Putamen (tissue), 1 donor: ENCODE data around the gene MYOF.

Experiments used
- DNase-seq: peaks from one replicate; pipeline ENCODE4 v3.0.0-alpha.2; 2016; ENCODE audit warnings: low spot score

The MYOF gene

DNA sequence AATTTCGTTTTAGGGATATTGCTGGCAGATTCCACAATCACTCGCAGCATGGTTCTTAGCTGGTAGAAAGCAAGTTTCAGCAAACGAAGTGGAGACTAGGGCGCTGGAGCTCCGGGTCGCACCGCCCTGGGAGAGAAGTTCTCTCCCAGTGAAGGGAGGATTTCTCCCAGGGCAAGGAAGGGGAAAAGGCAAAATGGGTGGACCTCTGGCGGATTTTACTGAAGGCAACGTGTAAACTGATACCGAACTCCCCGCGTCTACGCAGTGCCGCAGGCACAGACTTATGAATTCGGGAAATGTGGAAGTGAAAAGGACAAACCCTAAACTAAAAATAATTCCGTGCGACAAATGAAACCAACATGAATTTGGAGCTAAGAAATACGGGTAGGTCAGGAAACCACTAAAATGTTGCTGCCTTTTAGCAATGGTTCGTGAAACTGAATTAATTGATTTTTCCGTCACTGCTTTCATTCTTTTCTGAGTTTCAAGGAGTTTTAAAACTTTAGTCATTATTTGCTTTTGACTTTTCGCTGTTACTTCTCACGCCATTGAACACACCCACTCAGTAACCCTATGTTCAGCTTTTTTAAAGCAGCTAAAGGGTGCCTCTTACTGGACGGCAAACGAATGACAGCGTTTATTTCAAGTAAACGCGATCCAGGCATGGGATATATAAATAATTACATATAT is at the start of gene MYOF:
Gene MYOF, minus strand, starts transcription at position 190 of the 690 bp plus-strand sequence. Its CDS starts 140 bp downstream, at position 50.
- DNase-seq, result peak; percentile 47

GRCh38 chr10:93518531-93518930 is 36.4 kb upstream of the MYOF start:
- no peak for DNase-seq

GRCh38 chr10:93516006-93516380 is 33.9 kb upstream of the MYOF start:
- no peak for DNase-seq

DNA sequence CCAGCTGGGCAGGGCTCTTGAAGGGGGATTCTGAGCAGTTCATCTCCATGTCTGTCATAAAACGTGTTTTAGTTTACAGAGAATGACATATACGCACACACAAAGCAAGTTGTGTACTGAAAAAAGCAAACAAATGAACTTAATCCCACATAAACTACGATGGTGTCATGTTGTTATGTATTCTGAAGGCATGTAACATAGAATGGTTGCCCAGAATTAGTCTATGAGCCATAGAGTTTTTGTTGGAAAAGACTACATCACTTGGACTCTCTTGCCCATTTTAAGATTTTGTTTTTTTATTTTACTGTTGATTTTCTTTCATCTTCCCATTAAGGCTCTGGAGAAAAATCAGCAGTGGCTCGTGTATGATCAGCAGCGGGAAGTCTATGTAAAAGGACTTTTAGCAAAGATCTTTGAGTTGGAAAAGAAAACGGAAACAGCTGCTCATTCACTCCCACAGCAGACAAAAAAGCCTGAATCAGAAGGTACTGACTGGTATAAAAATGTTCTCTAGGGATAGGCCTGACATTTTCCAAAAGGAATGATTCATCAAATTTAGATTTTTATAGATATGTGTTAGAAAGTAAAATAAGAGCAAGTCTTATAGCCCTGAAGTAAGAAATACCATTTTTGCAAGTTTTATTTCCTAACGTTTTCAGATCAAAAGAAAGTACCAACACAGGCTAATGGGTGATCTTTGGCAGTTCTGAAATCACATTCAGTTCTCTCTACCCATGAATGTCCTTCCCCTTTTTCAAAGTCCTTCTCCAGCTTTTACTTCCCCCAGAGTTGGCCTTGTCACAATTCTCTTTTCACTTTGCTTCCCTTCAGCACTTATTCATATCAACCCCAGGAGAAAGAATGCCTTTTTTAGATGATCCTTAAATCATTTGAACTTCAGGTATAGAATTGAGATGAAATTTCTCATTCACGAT is 33.2 kb upstream of the MYOF start:
- DNase-seq, result peak; percentile 53

- no peak for DNase-seq
These were observed 32.4 kb upstream of the MYOF start for GRCh38 chr10:93514521-93514920.

- no peak for DNase-seq
These were observed 31.0 kb upstream of the MYOF start for GRCh38 chr10:93513091-93513490.

- DNase-seq, result no peak
These were observed 30.4 kb upstream of the MYOF start for GRCh38 chr10:93512565-93512964.

DNA sequence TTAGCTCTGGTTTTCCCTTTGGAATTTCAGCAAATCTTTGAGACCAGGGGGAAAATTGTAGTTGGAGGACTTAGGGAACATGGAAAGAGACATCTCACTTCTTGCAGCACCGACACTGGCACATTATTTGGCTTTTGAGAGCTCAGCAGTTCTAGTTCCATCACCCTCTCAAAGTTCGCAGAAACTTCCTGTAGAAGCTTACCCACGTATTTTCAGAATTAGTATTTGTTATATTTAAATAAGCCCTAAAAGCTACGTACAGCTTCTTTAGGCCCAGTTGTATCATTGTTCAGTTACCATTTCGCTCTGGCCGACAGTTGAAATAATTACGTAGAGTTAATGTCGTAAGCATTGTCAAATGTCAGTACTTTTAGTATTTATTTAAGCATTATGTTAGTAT is 27.7 kb upstream of the MYOF start:
- DNase-seq, result no peak

DNA sequence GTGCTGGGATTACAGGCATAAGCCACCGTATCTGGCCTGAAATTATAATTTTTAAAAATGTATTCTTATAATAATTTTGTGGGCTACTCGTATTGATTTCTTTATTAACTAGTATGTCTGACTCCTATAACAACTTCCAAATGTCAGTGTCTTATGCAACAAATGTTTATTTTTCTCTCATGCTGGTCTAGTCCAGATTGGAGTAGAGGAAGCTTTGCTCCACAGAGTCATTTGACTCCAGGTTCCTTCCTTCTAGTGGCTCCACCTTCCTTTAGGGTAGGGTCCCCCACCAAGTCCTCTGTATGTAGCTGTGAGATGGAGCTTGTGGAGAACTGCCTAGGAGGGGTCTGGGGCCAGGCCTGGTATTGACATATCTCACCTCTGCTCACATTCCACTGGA is 22.9 kb upstream of the MYOF start:
- DNase-seq, result no peak

GRCh38 chr10:93503075-93503474 is 20.9 kb upstream of the MYOF start:
- DNase-seq, result no peak

DNA sequence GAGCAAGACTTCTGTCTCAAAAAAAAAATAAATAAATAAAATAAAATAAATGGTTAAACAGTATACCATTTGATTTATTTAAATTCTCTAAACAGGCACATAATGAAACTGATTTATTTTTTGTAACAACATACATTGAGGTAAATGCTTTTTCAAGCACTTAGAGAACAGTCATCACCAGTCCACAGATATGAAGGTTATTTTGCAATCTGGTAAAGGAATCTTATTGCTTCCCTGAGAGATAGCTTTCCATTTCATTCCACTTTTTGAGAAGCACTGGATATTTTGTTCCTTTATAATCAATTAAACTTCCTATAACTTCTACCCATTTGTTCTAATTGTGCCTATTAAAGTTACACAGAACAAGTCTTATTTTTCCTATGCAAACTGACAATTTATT is 19.5 kb upstream of the MYOF start:
- no peak for DNase-seq

GRCh38 chr10:93498166-93498565 is 16.0 kb upstream of the MYOF start:
- DNase-seq, result no peak

DNA sequence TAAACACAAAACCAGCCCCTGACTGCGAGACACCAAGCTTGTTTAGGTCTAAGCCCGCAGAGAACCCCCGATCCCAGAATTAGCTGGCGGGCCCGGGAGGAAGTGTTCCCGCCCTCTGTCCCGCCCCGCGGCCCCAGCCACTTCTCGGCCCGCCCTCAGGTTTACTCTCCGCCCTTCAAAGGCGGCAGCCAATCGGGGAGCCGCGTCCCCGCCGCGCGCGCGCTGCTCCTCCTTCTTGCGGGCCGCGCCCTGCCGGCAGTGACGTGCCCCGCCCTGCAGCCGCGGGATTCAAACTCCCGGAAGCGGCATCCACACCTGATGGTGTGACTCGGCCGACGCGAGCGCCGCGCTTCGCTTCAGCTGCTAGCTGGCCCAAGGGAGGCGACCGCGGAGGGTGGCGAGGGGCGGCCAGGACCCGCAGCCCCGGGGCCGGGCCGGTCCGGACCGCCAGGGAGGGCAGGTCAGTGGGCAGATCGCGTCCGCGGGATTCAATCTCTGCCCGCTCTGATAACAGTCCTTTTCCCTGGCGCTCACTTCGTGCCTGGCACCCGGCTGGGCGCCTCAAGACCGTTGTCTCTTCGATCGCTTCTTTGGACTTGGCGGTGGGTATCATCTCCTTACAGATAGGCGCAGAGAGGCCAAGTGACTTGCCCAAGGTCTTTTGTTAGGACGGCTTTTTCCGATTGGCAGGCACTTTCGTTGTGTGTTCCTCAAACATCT is 14.3 kb upstream of the MYOF start, which contains the start of gene CEP55:
Gene CEP55, plus strand, starts transcription at position 291 of the 720 bp plus-strand sequence. CDS start 3,440 bp downstream, outside the sequence.
- DNase-seq, result peak; percentile 89

DNA sequence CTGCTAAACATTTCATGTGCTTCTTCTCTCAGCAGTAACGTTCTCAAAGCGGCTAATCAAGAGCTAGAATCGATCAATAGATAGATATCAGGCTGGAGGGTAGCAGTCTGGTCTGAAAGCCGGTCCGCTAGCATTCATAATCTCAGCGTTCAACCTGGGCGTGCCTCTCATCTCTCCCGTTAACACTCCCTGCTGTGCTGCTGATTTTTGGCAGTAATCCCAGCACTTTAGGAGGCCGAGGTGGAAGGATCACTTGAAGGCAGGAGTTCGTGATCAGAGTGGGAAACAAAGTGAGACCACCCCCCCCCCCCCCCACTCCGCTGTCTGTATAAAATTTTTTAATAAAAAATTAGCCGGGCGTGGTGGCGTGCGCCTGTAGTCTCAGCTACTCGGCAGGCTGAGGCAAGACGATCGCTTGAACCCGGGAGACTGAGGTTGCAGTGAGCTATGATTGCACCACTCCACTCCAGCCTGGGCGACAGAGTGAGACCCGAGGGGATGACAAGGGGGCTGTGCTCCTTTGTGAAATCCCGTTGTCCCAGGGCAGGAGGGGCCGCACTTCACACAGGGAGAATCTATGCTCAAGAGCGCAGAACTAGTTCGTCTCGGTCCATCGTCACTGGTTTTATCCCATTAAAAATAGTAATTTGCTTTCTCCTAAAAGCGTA is 13.7 kb upstream of the MYOF start:
- DNase-seq, result peak; percentile 10

GRCh38 chr10:93494494-93494893 is 12.4 kb upstream of the MYOF start:
- DNase-seq, result no peak

DNA sequence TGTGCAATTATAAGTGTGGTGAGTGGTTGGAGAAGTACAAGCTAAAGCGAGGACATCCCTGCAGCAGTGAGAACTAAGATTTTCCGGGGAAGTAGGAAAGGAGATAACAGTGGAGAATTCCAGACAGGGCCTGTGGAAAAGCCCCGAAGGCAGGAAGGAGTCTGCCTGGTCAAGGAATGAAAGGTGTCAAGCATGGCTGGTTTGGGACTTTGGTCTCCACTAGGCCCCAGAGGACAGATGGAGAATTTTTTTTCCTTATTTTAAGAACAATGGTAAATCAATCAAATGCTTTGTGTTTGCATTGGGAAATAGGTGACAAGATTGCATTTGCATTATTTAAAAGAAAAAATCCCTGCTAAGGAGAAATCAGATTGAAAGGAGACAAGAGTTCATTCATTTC is 11.0 kb upstream of the MYOF start:
- no peak for DNase-seq

GRCh38 chr10:93491602-93492121 is 9.5 kb upstream of the MYOF start:
- no peak for DNase-seq

- DNase-seq, result no peak
These were observed 6.9 kb upstream of the MYOF start for GRCh38 chr10:93488956-93489528.

- no peak for DNase-seq
These were observed 3.6 kb upstream of the MYOF start for GRCh38 chr10:93485690-93486089.

DNA sequence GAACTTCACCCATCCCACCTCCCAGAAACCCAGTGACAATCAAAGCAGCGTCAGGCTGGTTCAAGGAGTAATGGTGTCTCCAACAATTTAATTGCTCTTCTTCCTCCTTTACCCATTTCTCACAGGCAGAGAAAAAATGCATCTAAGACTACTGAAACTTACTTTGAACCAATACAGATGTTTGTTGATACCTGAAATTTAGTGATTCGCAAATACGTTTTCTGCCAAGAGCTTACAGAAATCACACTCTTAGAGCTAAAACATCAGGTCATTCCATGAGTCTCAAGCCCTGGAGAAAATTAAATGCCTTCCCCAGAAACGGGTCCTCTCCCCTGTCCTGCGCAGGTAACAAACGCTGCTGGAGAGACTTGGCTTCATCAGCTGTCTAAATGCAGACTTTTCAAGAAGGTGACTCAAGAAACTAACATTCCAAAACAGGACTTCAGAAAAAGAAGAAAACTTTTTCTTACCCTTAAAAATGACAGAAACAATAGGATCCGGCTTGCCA is 443 bp downstream of the MYOF start:
- DNase-seq, result no peak

GRCh38 chr10:93478873-93479272 is 3.3 kb downstream of the MYOF start:
- DNase-seq, result no peak
